ENCODE results near the gene DNAJC5.

- TF ChIP-seq POLR2AphosphoS5 (IDR thresholded peaks at IDR 0.05; ENCODE audit: low read depth, low read length): no peak
- TF ChIP-seq, protein P1, sequence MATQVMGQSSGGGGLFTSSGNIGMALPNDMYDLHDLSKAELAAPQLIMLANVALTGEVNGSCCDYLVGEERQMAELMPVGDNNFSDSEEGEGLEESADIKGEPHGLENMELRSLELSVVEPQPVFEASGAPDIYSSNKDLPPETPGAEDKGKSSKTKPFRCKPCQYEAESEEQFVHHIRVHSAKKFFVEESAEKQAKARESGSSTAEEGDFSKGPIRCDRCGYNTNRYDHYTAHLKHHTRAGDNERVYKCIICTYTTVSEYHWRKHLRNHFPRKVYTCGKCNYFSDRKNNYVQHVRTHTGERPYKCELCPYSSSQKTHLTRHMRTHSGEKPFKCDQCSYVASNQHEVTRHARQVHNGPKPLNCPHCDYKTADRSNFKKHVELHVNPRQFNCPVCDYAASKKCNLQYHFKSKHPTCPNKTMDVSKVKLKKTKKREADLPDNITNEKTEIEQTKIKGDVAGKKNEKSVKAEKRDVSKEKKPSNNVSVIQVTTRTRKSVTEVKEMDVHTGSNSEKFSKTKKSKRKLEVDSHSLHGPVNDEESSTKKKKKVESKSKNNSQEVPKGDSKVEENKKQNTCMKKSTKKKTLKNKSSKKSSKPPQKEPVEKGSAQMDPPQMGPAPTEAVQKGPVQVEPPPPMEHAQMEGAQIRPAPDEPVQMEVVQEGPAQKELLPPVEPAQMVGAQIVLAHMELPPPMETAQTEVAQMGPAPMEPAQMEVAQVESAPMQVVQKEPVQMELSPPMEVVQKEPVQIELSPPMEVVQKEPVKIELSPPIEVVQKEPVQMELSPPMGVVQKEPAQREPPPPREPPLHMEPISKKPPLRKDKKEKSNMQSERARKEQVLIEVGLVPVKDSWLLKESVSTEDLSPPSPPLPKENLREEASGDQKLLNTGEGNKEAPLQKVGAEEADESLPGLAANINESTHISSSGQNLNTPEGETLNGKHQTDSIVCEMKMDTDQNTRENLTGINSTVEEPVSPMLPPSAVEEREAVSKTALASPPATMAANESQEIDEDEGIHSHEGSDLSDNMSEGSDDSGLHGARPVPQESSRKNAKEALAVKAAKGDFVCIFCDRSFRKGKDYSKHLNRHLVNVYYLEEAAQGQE (IDR thresholded peaks at IDR 0.05; ENCODE audit: insufficient read depth in 1 of 2, low read depth in 2 of 2, low read length in 1 of 2): no peak
- no peak for TF ChIP-seq CTCF (IDR thresholded peaks at IDR 0.05)
These were observed 10.2 kb upstream of the DNAJC5 start for GRCh38 chr20:63884506-63885263.

Data from Panc1 (cell line).